Ureter (tissue), 1 donor: ENCODE measurements around the gene STOM. TPM values are rescaled to one million over a fixed set of nuclear protein-coding genes. Genes with fewer than 3 reads are reported as not detected.
A peak's percentile ranks its signal among the peaks of the same experiment; 100 is the strongest.

ENCODE experiments used
- DNase-seq: peaks from one replicate; pipeline ENCODE4 v3.0.0-alpha.2; 2020; ENCODE audit warnings: low spot score
- total RNA-seq: library from RNA; stranded (reverse); gene quantifications from one replicate; pipeline ENCODE4 v1.2.4, GENCODE V29; 2023
- donor health status: DM: yes; HTN: yes; CAD: no.

The STOM gene
- total RNA-seq, 1 donor from 2014 or later: 191 TPM

GRCh38 chr9:121371495-121372061, 1.5 kb upstream of the STOM start:
- DNase-seq: no peak

- DNase-seq: no peak
These were observed 1.3 kb downstream of the STOM start for GRCh38 chr9:121368745-121369144.

GRCh38 chr9:121368138-121368522, 1.9 kb downstream of the STOM start:
- DNase-seq: no peak

- DNase-seq: no peak
These were observed 2.5 kb downstream of the STOM start for GRCh38 chr9:121367306-121368137.

- DNase-seq: no peak
These were observed 3.3 kb downstream of the STOM start for GRCh38 chr9:121366611-121367192.

- no peak for DNase-seq
These were observed 4.5 kb downstream of the STOM start for GRCh38 chr9:121365564-121365963.

- DNase-seq: no peak
These were observed 5.2 kb downstream of the STOM start for GRCh38 chr9:121364886-121365285.

- DNase-seq: no peak
These were observed 6.0 kb downstream of the STOM start for GRCh38 chr9:121364077-121364476.

- DNase-seq: no peak
These were observed 6.5 kb downstream of the STOM start for GRCh38 chr9:121363622-121363961.

- no peak for DNase-seq
These were observed 7.0 kb downstream of the STOM start for GRCh38 chr9:121362813-121363621.

- DNase-seq: no peak
These were observed 9.3 kb downstream of the STOM start for GRCh38 chr9:121360601-121361374.

- DNase-seq: no peak
These were observed 10.4 kb downstream of the STOM start for GRCh38 chr9:121359351-121360294.

- DNase-seq: no peak
These were observed 11.3 kb downstream of the STOM start for GRCh38 chr9:121358751-121359150.

GRCh38 chr9:121357011-121357410, 13.0 kb downstream of the STOM start:
- DNase-seq: no peak

- DNase-seq: no peak
These were observed 15.3 kb downstream of the STOM start for GRCh38 chr9:121354762-121355161.

- no peak for DNase-seq
These were observed 15.9 kb downstream of the STOM start for GRCh38 chr9:121354141-121354540.

GRCh38 chr9:121353241-121354061, 16.6 kb downstream of the STOM start:
- no peak for DNase-seq

- DNase-seq: peak; percentile 77
These were observed 19.0 kb downstream of the STOM start for GRCh38 chr9:121350993-121351561.

GRCh38 chr9:121350036-121350435, 20.0 kb downstream of the STOM start:
- no peak for DNase-seq
